Neural progenitor cell (in vitro differentiated cells): Measurements from ENCODE around the gene RNF11.

ENCODE experiments used
- CTCF ChIP-seq: fragments of 200-600 bp; sonication (generic); IDR thresholded peaks from 2 replicates; pipeline ENCODE4 v1.5.1; 2017; ENCODE audit warnings: antibody characterized with exemption, mild to moderate bottlenecking
- EZH2 ChIP-seq: fragments of 200-600 bp; sonication (generic); IDR thresholded peaks from 2 replicates; pipeline ENCODE4 v1.6.1; 2017; ENCODE audit warnings: antibody characterized with exemption, mild to moderate bottlenecking, moderate library complexity
- EZH2phosphoT487 ChIP-seq: fragments of 200-600 bp; sonication (generic); IDR thresholded peaks from 2 replicates; pipeline ENCODE4 v1.6.1; 2017; ENCODE audit warnings: antibody characterized with exemption

GRCh38 chr1:51193564-51193963 lies 42.5 kb upstream of the RNF11 start:
- no peak for TF ChIP-seq CTCF
- no peak for TF ChIP-seq EZH2phosphoT487
- TF ChIP-seq EZH2: no peak
